ENCODE data around the gene PXYLP1.

GRCh38 chr3:141273700-141274410, 42.2 kb downstream of the PXYLP1 start:
- TF ChIP-seq CTCF (conservative IDR thresholded peaks at IDR 0.05; ENCODE audit: low read length) (no peak), EZH2phosphoT487 (IDR thresholded peaks at IDR 0.05; ENCODE audit: borderline replicate concordance) (no peak)

All from Loucy (cell line).